Measurements from ENCODE around the gene CHPT1. TPM values are rescaled to one million over a fixed set of nuclear protein-coding genes. Genes with fewer than 3 reads are reported as not detected.
"Not testable (repeated sequence)": the region's sequence is repeated elsewhere in the genome, so short reads cannot be mapped to it uniquely, and the experiment has no call there.

CHPT1 gene
- polyA plus RNA-seq, 1 donor from 2014 or later, result 20.5 TPM

- Histone ChIP-seq H3K27ac (ENCODE audit: low read length) (no peak overlapping the region), H3K4me3 (ENCODE audit: low read length) (no peak overlapping the region), H3K36me3 (ENCODE audit: insufficient read depth, low read length) (no peaks in the 10 kb centered on the region), H3K79me2 (replicated peaks; ENCODE audit: insufficient read depth, low read length) (no peaks in the 10 kb centered on the region), H3K4me2 (ENCODE audit: low read length) (no peak overlapping the region), H3K9me2 (ENCODE audit: insufficient read depth, low read length) (no peaks in the 10 kb centered on the region), H3K9ac (ENCODE audit: low read length) (no peak overlapping the region), H4K20me1 (ENCODE audit: insufficient read depth) (no peaks in the 10 kb centered on the region), H3F3A (ENCODE audit: insufficient read depth, low read length, poor library complexity, severe bottlenecking) (no peaks in the 10 kb centered on the region), H2AFZ (ENCODE audit: low read depth, low read length) (no peak overlapping the region), H3K27me3 (ENCODE audit: insufficient read depth, low read depth, low read length) (no peaks in the 10 kb centered on the region), H3K9me3 (ENCODE audit: low read length) (no peaks in the 10 kb centered on the region)
- no peak for TF ChIP-seq MXI1 (conservative IDR thresholded peaks at IDR 0.05; ENCODE audit: poor library complexity, severe bottlenecking)
- no peak for TF ChIP-seq SMC3 (conservative IDR thresholded peaks at IDR 0.05; ENCODE audit: poor library complexity)
- TF ChIP-seq REST (IDR thresholded peaks at IDR 0.05; ENCODE audit: borderline replicate concordance), result no peak
- TF ChIP-seq EZH2 (IDR thresholded peaks at IDR 0.05; ENCODE audit: borderline replicate concordance, insufficient read depth, low read length, poor library complexity, severe bottlenecking), result no peak
- no peak for TF ChIP-seq CTCF (IDR thresholded peaks at IDR 0.05; ENCODE audit: poor library complexity, severe bottlenecking)
- TF ChIP-seq TAF1 (IDR thresholded peaks at IDR 0.05; ENCODE audit: low read depth), result no peak
- no peak for TF ChIP-seq EP300 (conservative IDR thresholded peaks at IDR 0.05; ENCODE audit: poor library complexity, severe bottlenecking)
- TF ChIP-seq RAD21 (conservative IDR thresholded peaks at IDR 0.05), result no peak
These were observed 17.2 kb upstream of the CHPT1 start for GRCh38 chr12:101680240-101680639.

- H3K36me3 ChIP-seq (ENCODE audit: insufficient read depth, low read length), result no peaks in the 10 kb centered on the region
- no peak overlapping the region for H3K9ac ChIP-seq (ENCODE audit: low read length)
- H3K4me2 ChIP-seq (ENCODE audit: low read length), result no peak overlapping the region
- no peaks in the 10 kb centered on the region for H4K20me1 ChIP-seq (ENCODE audit: insufficient read depth)
- H3F3A ChIP-seq (ENCODE audit: insufficient read depth, low read length, poor library complexity, severe bottlenecking), result no peaks in the 10 kb centered on the region
- no peak overlapping the region for H3K4me3 ChIP-seq (ENCODE audit: low read length)
- TF ChIP-seq MXI1 (conservative IDR thresholded peaks at IDR 0.05; ENCODE audit: poor library complexity, severe bottlenecking), result no peak
- TF ChIP-seq SMC3 (conservative IDR thresholded peaks at IDR 0.05; ENCODE audit: poor library complexity), result no peak
- no peak for TF ChIP-seq CTCF (IDR thresholded peaks at IDR 0.05; ENCODE audit: poor library complexity, severe bottlenecking)
- H3K79me2 ChIP-seq (replicated peaks; ENCODE audit: insufficient read depth, low read length), result no peaks in the 10 kb centered on the region
- H2AFZ ChIP-seq (ENCODE audit: low read depth, low read length), result no peak overlapping the region
- no peaks in the 10 kb centered on the region for H3K9me2 ChIP-seq (ENCODE audit: insufficient read depth, low read length)
- no peak overlapping the region for H3K27ac ChIP-seq (ENCODE audit: low read length)
- H3K27me3 ChIP-seq (ENCODE audit: insufficient read depth, low read depth, low read length), result no peaks in the 10 kb centered on the region
- H3K9me3 ChIP-seq (ENCODE audit: low read length), result no peaks in the 10 kb centered on the region
These were observed 16.8 kb upstream of the CHPT1 start for GRCh38 chr12:101680647-101681046.

GRCh38 chr12:101681627-101682026 lies 15.8 kb upstream of the CHPT1 start:
- H3F3A ChIP-seq (ENCODE audit: insufficient read depth, low read length, poor library complexity, severe bottlenecking); H3K9me2 ChIP-seq (ENCODE audit: insufficient read depth, low read length); H3K9me3 ChIP-seq (ENCODE audit: low read length); H2AFZ ChIP-seq (ENCODE audit: low read depth, low read length); H4K20me1 ChIP-seq (ENCODE audit: insufficient read depth); H3K4me2 ChIP-seq (ENCODE audit: low read length); H3K79me2 ChIP-seq (replicated peaks; ENCODE audit: insufficient read depth, low read length); H3K36me3 ChIP-seq (ENCODE audit: insufficient read depth, low read length); H3K27ac ChIP-seq (ENCODE audit: low read length); H3K9ac ChIP-seq (ENCODE audit: low read length); H3K4me3 ChIP-seq (ENCODE audit: low read length); H3K27me3 ChIP-seq (ENCODE audit: insufficient read depth, low read depth, low read length): not testable (repeated sequence)
